ENCODE results near the gene CACNA2D4. TPM values are rescaled to one million over a fixed set of nuclear protein-coding genes. Genes with fewer than 3 reads are reported as not detected.

Gene CACNA2D4
- 0.09 and 0.35 TPM in 2 replicates for total RNA-seq

GRCh38 chr12:1918081-1918883 is at the start of gene CACNA2D4:
Gene CACNA2D4, minus strand, starts transcription at chr12:1918652. Its CDS starts 179 bp downstream, at chr12:1918473.

GRCh38 chr12:1820191-1820895 is 98.1 kb downstream of the CACNA2D4 start, which contains the start of gene LRTM2:
Gene LRTM2, plus strand, starts transcription at chr12:1820565. Its CDS starts 7,584 bp downstream, at chr12:1828149.

Other genes starting within 250 kb of the CACNA2D4 start
- 16.1 and 18.0 TPM in 2 replicates for gene ADIPOR2, start 227.6 kb downstream of the CACNA2D4 start, total RNA-seq
- not detected in 2 replicates for gene LRTM2, start 98.1 kb downstream of the CACNA2D4 start, total RNA-seq
- gene DCP1B, start 85.8 kb upstream of the CACNA2D4 start, total RNA-seq, result 10.3 and 15.9 TPM in 2 replicates
- 2.1 and 10.7 TPM in 2 replicates for gene CACNA1C, start 134.3 kb upstream of the CACNA2D4 start, total RNA-seq

Data from pericardium fibroblast (primary cell).